ENCODE measurements around the gene ANKRD12. TPM values are rescaled to one million over a fixed set of nuclear protein-coding genes. Genes with fewer than 3 reads are reported as not detected.

The ANKRD12 gene
- total RNA-seq, 4 donors from 2014 or later: 49.8 to 68.4 (median 54.1) TPM

DNA sequence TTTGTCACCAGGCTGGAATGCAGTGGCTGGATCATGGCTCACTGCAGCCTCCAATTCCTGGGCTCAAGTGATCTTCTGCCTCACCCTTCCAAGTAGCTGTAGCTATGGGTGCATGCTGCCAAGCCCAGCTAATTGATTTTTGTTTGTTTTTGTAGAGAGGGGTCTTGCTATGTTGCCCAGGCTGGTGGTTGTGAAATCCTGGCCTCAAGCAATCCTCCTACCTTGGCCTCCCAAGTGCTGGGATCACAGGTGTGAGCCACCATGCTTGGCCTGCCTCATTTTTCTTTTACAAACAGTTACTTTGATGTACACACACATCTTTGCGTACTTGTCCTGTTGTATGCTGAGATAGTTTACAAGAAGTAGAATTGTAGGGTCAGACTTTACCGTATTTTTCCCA, 13.1 kb upstream of the ANKRD12 start:
- no peak for DNase-seq (ENCODE audit: low spot score in 2 of 2)
- no peak for TF ChIP-seq POLR2A (IDR thresholded peaks at IDR 0.05)
- TF ChIP-seq, protein P1, sequence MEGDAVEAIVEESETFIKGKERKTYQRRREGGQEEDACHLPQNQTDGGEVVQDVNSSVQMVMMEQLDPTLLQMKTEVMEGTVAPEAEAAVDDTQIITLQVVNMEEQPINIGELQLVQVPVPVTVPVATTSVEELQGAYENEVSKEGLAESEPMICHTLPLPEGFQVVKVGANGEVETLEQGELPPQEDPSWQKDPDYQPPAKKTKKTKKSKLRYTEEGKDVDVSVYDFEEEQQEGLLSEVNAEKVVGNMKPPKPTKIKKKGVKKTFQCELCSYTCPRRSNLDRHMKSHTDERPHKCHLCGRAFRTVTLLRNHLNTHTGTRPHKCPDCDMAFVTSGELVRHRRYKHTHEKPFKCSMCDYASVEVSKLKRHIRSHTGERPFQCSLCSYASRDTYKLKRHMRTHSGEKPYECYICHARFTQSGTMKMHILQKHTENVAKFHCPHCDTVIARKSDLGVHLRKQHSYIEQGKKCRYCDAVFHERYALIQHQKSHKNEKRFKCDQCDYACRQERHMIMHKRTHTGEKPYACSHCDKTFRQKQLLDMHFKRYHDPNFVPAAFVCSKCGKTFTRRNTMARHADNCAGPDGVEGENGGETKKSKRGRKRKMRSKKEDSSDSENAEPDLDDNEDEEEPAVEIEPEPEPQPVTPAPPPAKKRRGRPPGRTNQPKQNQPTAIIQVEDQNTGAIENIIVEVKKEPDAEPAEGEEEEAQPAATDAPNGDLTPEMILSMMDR (IDR thresholded peaks at IDR 0.05): no peak
- WGBS, 2 donors: 96% methylated on average over 2 of the region's 2 CpGs
- no peak overlapping the region for H3K4me3 ChIP-seq (ENCODE audit: low read depth, poor library complexity, severe bottlenecking)
- intact Hi-C loops (cut with DNase I; ENCODE audit: low total_unique reads): no loop called here

DNA sequence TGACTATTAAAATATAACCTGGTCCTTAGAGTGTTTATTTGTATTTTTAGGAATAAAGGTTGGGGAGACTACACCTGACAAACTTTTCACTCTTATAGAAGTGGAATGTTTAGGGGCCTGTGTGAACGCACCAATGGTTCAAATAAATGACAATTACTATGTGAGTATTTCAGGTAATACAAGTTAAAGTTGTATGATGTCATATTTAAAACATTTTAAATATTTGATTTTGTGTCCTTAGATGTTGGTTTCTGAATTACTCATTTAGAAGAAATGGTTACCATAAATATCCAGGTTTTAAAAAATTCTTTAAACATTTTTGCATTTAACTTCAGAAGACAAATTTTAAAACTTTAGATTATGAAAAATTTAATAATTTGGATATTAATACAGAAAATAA, 11.8 kb upstream of the ANKRD12 start:
- no peak overlapping the region for H3K4me3 ChIP-seq (ENCODE audit: low read depth, poor library complexity, severe bottlenecking)
- WGBS, 2 donors: 83 to 89% methylated on average over 1 of the region's 1 CpG
- no peak for DNase-seq (ENCODE audit: low spot score in 2 of 2)
- intact Hi-C loops (cut with DNase I; ENCODE audit: low total_unique reads): no loop called here
- TF ChIP-seq, protein P1 (IDR thresholded peaks at IDR 0.05): no peak
- no peak for TF ChIP-seq POLR2A (IDR thresholded peaks at IDR 0.05)

DNA sequence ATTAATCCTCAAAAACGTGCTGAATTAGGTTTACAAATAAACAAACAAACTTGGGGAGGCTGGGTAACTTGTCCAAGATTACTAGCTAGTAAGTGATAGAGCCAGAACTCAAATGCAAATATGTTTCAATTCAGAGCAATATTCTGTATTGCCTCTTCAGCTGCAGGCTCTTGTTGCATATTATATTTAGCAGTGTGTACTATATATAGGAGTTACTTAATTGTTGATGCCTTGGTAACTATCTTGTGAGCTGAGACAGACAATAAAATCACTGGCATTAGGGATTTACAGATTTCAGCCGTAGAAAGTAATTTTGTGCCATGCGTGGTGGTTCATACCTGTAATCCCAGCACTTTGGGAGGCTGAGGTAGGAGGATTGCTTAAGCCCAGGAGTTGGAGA, 10.2 kb upstream of the ANKRD12 start:
- DNase-seq (ENCODE audit: low spot score in 2 of 2): no peak
- no peak for TF ChIP-seq POLR2A (IDR thresholded peaks at IDR 0.05)
- TF ChIP-seq, protein P1 (IDR thresholded peaks at IDR 0.05): no peak
- no peak overlapping the region for H3K4me3 ChIP-seq (ENCODE audit: low read depth, poor library complexity, severe bottlenecking)
- WGBS, 2 donors: 56 to 72% methylated on average over 3 of the region's 3 CpGs
- intact Hi-C loops (cut with DNase I; ENCODE audit: low total_unique reads): no loop called here

DNA sequence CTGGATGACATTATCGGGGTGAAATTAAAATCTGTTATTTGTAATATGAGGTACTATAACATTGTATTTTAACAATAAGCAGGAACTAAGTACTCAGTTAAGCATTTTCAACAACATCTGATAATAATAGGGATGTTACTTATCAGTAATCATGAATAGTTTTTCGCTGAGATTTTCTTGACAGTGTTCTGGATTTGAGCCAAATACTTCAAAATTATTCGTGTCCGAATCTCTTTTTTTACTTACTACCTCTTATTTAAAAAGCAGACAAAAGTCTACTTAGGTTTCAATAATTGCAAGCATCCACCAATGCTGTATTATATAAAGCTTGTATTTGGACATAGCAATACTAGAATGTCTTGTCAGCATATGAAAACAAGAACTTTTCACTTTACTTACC, 6.4 kb upstream of the ANKRD12 start:
- H3K4me3 ChIP-seq (ENCODE audit: low read depth, poor library complexity, severe bottlenecking): no peak overlapping the region
- WGBS, 2 donors: 72 to 77% methylated on average over 4 of the region's 4 CpGs
- no peak for TF ChIP-seq POLR2A (IDR thresholded peaks at IDR 0.05)
- TF ChIP-seq, protein P1 (IDR thresholded peaks at IDR 0.05): no peak
- intact Hi-C loops (cut with DNase I; ENCODE audit: low total_unique reads): no loop called here
- DNase-seq (ENCODE audit: low spot score in 2 of 2): no peak

DNA sequence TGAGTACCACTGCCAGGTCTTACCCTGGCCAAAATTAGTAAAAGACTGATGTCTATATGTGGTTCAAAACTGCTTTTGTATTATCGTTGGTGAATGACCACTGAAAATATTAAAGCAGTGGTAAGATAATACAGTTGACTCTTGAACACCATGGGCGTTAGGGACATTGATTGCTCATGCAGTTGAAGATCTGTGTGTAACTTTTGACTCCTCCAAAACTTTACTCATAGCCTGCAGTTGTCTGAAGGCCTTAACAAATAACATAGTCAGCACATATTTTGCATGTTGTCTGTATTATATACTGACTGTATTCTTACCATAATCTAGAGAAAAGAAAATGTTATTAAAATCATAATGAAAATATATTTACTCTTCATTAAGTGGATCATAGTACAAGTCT, 5.8 kb upstream of the ANKRD12 start:
- intact Hi-C loops (cut with DNase I; ENCODE audit: low total_unique reads): no loop called here
- WGBS, 2 donors: 55 to 67% methylated on average over 2 of the region's 2 CpGs
- no peak for DNase-seq (ENCODE audit: low spot score in 2 of 2)
- no peak overlapping the region for H3K4me3 ChIP-seq (ENCODE audit: low read depth, poor library complexity, severe bottlenecking)
- no peak for TF ChIP-seq POLR2A (IDR thresholded peaks at IDR 0.05)
- TF ChIP-seq, protein P1 (IDR thresholded peaks at IDR 0.05): no peak

DNA sequence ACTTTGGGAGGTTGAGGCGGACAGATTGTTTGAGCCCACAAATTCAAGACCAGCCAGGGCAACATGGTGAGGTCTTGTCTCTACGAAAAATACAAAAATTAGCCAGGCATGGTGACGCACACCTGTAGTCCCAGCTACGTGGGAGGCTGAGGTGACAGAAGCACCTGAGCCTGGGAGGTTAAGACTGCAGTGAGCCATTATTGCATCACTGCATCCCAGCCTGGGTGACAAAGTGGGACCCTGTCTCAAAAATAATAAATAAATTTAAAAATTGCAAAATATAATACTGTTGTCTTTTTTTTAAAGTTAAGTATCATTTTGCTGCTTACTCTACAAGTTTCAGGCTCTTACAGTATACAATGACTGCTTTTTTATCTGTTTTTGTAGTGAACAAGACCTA, 4.0 kb upstream of the ANKRD12 start:
- TF ChIP-seq, protein P1 (IDR thresholded peaks at IDR 0.05): no peak
- TF ChIP-seq POLR2A (IDR thresholded peaks at IDR 0.05): no peak
- 95 to 97% methylated on average over 4 of the region's 4 CpGs for WGBS, 2 donors
- intact Hi-C loops (cut with DNase I; ENCODE audit: low total_unique reads): no loop called here

More for the DNA sequence above, 4.0 kb upstream of the ANKRD12 start:
- H3K4me3 ChIP-seq (ENCODE audit: low read depth, poor library complexity, severe bottlenecking): no peak overlapping the region
- no peak for DNase-seq (ENCODE audit: low spot score in 2 of 2)
